ENCODE data around the gene ORM1.

The ORM1 gene

GRCh38 chr9:114361542-114361941 lies 38.6 kb downstream of the ORM1 start:
- no peaks in the 10 kb centered on the region for H3K27me3 ChIP-seq (ENCODE audit: insufficient read depth, poor library complexity, severe bottlenecking)
- TF ChIP-seq CTCF (IDR thresholded peaks at IDR 0.05; ENCODE audit: insufficient read depth, low read length) = no peak
- TF ChIP-seq SPI1 (IDR thresholded peaks at IDR 0.05; ENCODE audit: borderline replicate concordance, low read depth) = no peak
- no peak for TF ChIP-seq REST (IDR thresholded peaks at IDR 0.05; ENCODE audit: insufficient replicate concordance, low read depth)
- no peak for TF ChIP-seq POLR2AphosphoS5 (IDR thresholded peaks at IDR 0.05; ENCODE audit: low read depth)
- no peak for TF ChIP-seq GABPA (IDR thresholded peaks at IDR 0.05; ENCODE audit: low read depth)
- DNase-seq (ENCODE audit: low read depth in 1 of 2, low spot score in 1 of 2) = no peak
- H3K27ac ChIP-seq (replicated peaks) = no peak overlapping the region
- no peak overlapping the region for H3K4me3 ChIP-seq (replicated peaks; ENCODE audit: insufficient read depth, low read length)

GRCh38 chr9:114362394-114362793 lies 39.5 kb downstream of the ORM1 start:
- Histone ChIP-seq H3K27ac (replicated peaks) (no peak overlapping the region), H3K27me3 (ENCODE audit: insufficient read depth, poor library complexity, severe bottlenecking) (no peaks in the 10 kb centered on the region), H3K4me3 (replicated peaks; ENCODE audit: insufficient read depth, low read length) (no peak overlapping the region)
- TF ChIP-seq REST (IDR thresholded peaks at IDR 0.05; ENCODE audit: insufficient replicate concordance, low read depth) (no peak), CTCF (IDR thresholded peaks at IDR 0.05; ENCODE audit: insufficient read depth, low read length) (no peak), POLR2AphosphoS5 (IDR thresholded peaks at IDR 0.05; ENCODE audit: low read depth) (no peak), SPI1 (IDR thresholded peaks at IDR 0.05; ENCODE audit: borderline replicate concordance, low read depth) (no peak), GABPA (IDR thresholded peaks at IDR 0.05; ENCODE audit: low read depth) (no peak)
- DNase-seq (ENCODE audit: low read depth in 1 of 2, low spot score in 1 of 2) = no peak

DNA sequence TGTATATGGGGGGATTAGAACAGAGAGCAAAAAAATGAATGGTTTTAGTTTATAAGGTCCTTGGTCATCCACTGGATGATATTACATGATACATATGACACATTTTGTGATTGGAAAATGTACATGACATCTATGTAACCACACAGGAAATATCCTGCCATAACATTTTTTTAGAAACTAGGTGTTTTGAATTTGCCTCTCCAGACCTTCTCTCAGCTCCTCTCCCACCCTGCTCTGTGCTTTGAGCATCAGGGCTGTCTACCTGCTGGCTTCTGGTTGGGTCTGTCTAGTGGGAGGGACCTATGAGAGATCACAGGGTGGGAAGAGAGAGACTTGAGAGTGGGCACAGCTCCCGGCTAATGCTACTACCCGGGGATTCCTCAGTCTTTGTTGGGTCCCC lies 40.5 kb downstream of the ORM1 start:
- DNase-seq (ENCODE audit: low read depth in 1 of 2, low spot score in 1 of 2) = no peak
- no peaks in the 10 kb centered on the region for H3K27me3 ChIP-seq (ENCODE audit: insufficient read depth, poor library complexity, severe bottlenecking)
- no peak overlapping the region for H3K4me3 ChIP-seq (replicated peaks; ENCODE audit: insufficient read depth, low read length)
- no peak for TF ChIP-seq REST (IDR thresholded peaks at IDR 0.05; ENCODE audit: insufficient replicate concordance, low read depth)
- TF ChIP-seq CTCF (IDR thresholded peaks at IDR 0.05; ENCODE audit: insufficient read depth, low read length) = no peak
- TF ChIP-seq SPI1 (IDR thresholded peaks at IDR 0.05; ENCODE audit: borderline replicate concordance, low read depth) = no peak
- TF ChIP-seq GABPA (IDR thresholded peaks at IDR 0.05; ENCODE audit: low read depth) = no peak
- TF ChIP-seq POLR2AphosphoS5 (IDR thresholded peaks at IDR 0.05; ENCODE audit: low read depth) = no peak
- peak overlapping the region; percentile 77 for H3K27ac ChIP-seq (replicated peaks)

Data from HL-60 (cell line).